Brain microvascular endothelial cell (primary cell): Measurements from ENCODE around the gene EXD2.
A peak's percentile ranks its signal among the peaks of the same experiment; 100 is the strongest.

Experiments
- DNase-seq: peaks from one replicate; pipeline ENCODE4 v3.0.0-alpha.2; 2020
- H3K27ac ChIP-seq: fragments of 250-450 bp; sonication (Bioruptor Pico); 2 replicates; pipeline ENCODE4 v1.5.1; 2020; ENCODE audit warnings: mild to moderate bottlenecking, moderate library complexity
- H3K27me3 ChIP-seq: fragments of 250-450 bp; sonication (Bioruptor Pico); replicated peaks from 2 replicates; pipeline ENCODE4 v1.5.1; 2020; ENCODE audit warnings: mild to moderate bottlenecking
- H3K36me3 ChIP-seq: fragments of 250-450 bp; sonication (Bioruptor Pico); replicated peaks from 2 replicates; pipeline ENCODE4 v1.5.1; 2020; ENCODE audit warnings: mild to moderate bottlenecking
- H3K4me3 ChIP-seq: 2 replicates; pipeline ENCODE4 v1.5.1; 2011; ENCODE audit warnings: low read depth, mild to moderate bottlenecking, control low read depth, low read length, moderate library complexity
- CTCF ChIP-seq: IDR thresholded peaks from 2 replicates; pipeline ENCODE4 v1.5.1; 2011; ENCODE audit warnings: low read depth, mild to moderate bottlenecking, moderate library complexity, low read length, control low read depth, inconsistent platforms; ENCODE audit errors: missing control alignments
- in situ Hi-C: cut with HindIII; loops from 2 replicates; pipeline ENCODE4 v1.10.0; 2017; ENCODE audit warnings: low sequenced_read_pairs, low pct_ligation_motif_present

Gene EXD2

GRCh38 chr14:69260190-69260860 lies 69.0 kb downstream of the EXD2 start:
- Histone ChIP-seq H3K36me3 (no peaks in the 10 kb centered on the region), H3K27me3 (no peaks in the 10 kb centered on the region), H3K4me3 (peak overlapping the region; percentile 57), H3K27ac (no peak overlapping the region)
- in situ Hi-C loops: no loop called here
- DNase-seq: peak; percentile 11
- no peak for TF ChIP-seq CTCF

GRCh38 chr14:69260861-69261564 lies 69.7 kb downstream of the EXD2 start:
- H3K36me3 ChIP-seq: no peaks in the 10 kb centered on the region
- no peaks in the 10 kb centered on the region for H3K27me3 ChIP-seq
- no peak for DNase-seq
- peak; percentile 57 for TF ChIP-seq CTCF
- in situ Hi-C loops: no loop called here
- peak overlapping the region; percentile 57 for H3K4me3 ChIP-seq
- no peak overlapping the region for H3K27ac ChIP-seq

- in situ Hi-C loops: no loop called here
- no peak for DNase-seq
- Histone ChIP-seq H3K27ac (no peak overlapping the region), H3K27me3 (no peaks in the 10 kb centered on the region), H3K4me3 (no peak overlapping the region), H3K36me3 (no peaks in the 10 kb centered on the region)
- no peak for TF ChIP-seq CTCF
Observed at GRCh38 chr14:69261761-69262331, 70.5 kb downstream of the EXD2 start.

- DNase-seq: no peak
- Histone ChIP-seq H3K36me3 (no peaks in the 10 kb centered on the region), H3K27ac (no peak overlapping the region), H3K4me3 (no peak overlapping the region), H3K27me3 (no peaks in the 10 kb centered on the region)
- in situ Hi-C loops: no loop called here
- no peak for TF ChIP-seq CTCF
Observed at GRCh38 chr14:69262516-69262915, 71.2 kb downstream of the EXD2 start.

- peak; percentile 97 for DNase-seq
- no peak for TF ChIP-seq CTCF
- in situ Hi-C loops: no loop called here
- Histone ChIP-seq H3K36me3 (no peaks in the 10 kb centered on the region), H3K27ac (no peak overlapping the region), H3K27me3 (no peaks in the 10 kb centered on the region), H3K4me3 (no peak overlapping the region)
Observed at GRCh38 chr14:69263364-69263763, 72.1 kb downstream of the EXD2 start.
